ENCODE measurements around the gene DNMT1. TPM values are rescaled to one million over a fixed set of nuclear protein-coding genes. Genes with fewer than 3 reads are reported as not detected.
A peak's percentile ranks its signal among the peaks of the same experiment; 100 is the strongest.

DNMT1 gene
- total RNA-seq, 2 experiments from 2014 or later, result 408 to 412 TPM

DNA sequence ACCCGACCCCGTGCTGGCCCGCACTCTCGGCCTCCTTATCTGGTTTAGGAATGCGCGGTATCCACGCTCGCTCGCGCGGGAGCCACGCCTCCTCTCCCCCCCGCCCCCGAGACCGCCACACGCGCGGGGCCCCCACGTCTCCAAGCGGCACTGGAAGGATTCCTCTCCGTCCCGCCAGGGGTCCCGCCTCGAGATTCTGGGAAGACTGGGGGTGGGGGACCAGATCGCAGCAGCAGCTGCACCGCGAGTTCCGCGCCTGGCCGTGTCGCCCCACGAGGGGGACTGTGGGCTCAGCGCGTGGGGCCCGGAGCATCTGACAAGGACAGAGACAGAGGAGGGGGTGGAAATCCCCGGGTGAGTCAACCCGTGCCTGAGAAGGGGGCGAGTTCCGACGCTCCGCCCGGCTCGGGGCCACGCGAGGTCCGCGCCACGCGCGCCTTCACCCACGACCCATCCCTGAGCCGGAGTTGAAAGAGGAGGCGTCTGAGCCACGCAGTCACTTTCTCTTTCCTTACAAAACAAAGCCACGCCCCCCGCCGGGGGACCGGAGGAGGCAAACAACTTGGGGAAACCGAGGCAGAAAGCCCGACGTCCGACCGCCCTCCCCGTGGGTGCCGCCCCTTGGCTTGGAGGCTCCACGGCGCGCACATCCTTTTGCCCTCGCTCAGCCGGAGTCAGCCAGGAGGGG lies 35.6 kb upstream of the DNMT1 start:
- H3K27me3 Mint-ChIP-seq (ENCODE audit: low read depth), result no peaks in the 10 kb centered on the region
- peak overlapping the region; percentile 83 for H3K4me3 Mint-ChIP-seq
- no peaks in the 10 kb centered on the region for H3K9me3 Mint-ChIP-seq (ENCODE audit: insufficient read depth)
- H3K27ac Mint-ChIP-seq, result peak overlapping the region; percentile 78
- DNase-seq (peak; percentile 62), ATAC-seq (peak; percentile 32)
- H3K36me3 Mint-ChIP-seq (ENCODE audit: low read depth), result no peaks in the 10 kb centered on the region
- peaks cover 15% of the 10 kb centered on the region for H3K4me1 Mint-ChIP-seq (ENCODE audit: low read depth)
- ChIA-PET CTCF (interaction anchor here (0.6 to 6.7 kb wide), 2 partner anchors 20 to 158 kb away, joined by 3 to 62 read pairs; partner anchors contain the start of gene MRPL4), POLR2A (interaction anchor here (1.3 kb wide), 1 partner anchor 36 kb away, joined by 3 read pairs; the partner anchor contains the start of gene DNMT1)

DNA sequence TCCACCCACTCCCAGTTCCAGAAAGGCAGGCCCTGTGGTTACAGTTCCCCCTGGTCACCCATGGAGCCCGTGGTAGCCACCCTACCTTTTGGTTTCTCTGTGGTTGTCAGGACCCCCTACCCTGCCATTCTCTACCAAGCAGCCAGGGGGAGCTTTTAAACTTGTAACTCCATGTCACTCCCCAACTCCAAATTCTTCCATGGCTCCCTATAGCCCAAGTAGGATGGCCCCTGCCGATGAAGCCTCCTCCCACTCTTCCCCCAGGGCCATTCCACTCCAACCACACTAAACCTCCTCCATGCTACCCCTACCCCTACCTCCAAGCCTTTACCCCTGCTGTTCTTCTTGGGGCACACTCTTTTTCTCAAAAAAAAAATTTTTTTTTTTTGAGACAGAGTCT lies 34.2 kb upstream of the DNMT1 start:
- DNase-seq (peak; percentile 56), ATAC-seq (no peak)
- ChIA-PET CTCF (interaction anchor here (0.6 to 6.7 kb wide), 14 partner anchors 9 to 361 kb away, joined by 3 to 62 read pairs (median 4); partner anchors contain the start of genes DNMT1, ICAM1 and MRPL4), POLR2A (interaction anchor here (0.6 kb wide), 1 partner anchor 23 kb away, joined by 3 read pairs; no protein-coding TSS in a partner anchor)
- no peaks in the 10 kb centered on the region for H3K27me3 Mint-ChIP-seq (ENCODE audit: low read depth)
- peaks cover 10% of the 10 kb centered on the region for H3K4me1 Mint-ChIP-seq (ENCODE audit: low read depth)
- H3K4me3 Mint-ChIP-seq, result no peak overlapping the region
- H3K27ac Mint-ChIP-seq, result peak overlapping the region; percentile 43
- H3K9me3 Mint-ChIP-seq (ENCODE audit: insufficient read depth), result no peaks in the 10 kb centered on the region
- no peaks in the 10 kb centered on the region for H3K36me3 Mint-ChIP-seq (ENCODE audit: low read depth)

DNA sequence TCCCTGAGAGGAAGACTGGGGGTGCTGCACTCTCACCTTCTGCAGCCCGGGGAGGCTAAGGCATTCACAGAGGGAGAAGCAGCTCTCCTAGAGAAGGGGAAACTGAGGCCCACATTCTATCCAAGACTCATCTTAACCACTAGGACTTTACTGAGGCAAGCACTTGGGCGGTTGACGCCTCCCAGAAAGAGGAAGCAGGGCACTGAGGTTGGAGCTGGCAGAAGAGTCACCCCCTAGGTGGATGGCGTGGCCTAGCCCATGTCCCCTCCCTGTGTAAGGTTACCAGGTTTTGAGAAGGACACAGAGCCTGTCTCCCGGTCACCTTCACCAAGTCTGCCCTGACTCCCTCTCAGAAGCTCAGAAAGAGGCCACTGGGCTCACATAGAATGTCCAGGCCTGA lies 33.6 kb upstream of the DNMT1 start:
- DNase-seq, result no peak
- Mint-ChIP-seq H3K9me3 (ENCODE audit: insufficient read depth) (no peaks in the 10 kb centered on the region), H3K27ac (no peak overlapping the region), H3K4me3 (no peak overlapping the region), H3K4me1 (ENCODE audit: low read depth) (peaks cover 10% of the 10 kb centered on the region), H3K27me3 (ENCODE audit: low read depth) (no peaks in the 10 kb centered on the region), H3K36me3 (ENCODE audit: low read depth) (no peaks in the 10 kb centered on the region)
- POLR2A ChIA-PET, result interaction anchor here (0.6 kb wide), 1 partner anchor 23 kb away, joined by 3 read pairs; no protein-coding TSS in a partner anchor
- no peak for ATAC-seq
- CTCF ChIA-PET, result interaction anchor here (0.6 to 6.7 kb wide), 12 partner anchors 8 to 361 kb away, joined by 3 to 62 read pairs (median 5); partner anchors contain the start of genes DNMT1, ICAM1 and MRPL4

DNA sequence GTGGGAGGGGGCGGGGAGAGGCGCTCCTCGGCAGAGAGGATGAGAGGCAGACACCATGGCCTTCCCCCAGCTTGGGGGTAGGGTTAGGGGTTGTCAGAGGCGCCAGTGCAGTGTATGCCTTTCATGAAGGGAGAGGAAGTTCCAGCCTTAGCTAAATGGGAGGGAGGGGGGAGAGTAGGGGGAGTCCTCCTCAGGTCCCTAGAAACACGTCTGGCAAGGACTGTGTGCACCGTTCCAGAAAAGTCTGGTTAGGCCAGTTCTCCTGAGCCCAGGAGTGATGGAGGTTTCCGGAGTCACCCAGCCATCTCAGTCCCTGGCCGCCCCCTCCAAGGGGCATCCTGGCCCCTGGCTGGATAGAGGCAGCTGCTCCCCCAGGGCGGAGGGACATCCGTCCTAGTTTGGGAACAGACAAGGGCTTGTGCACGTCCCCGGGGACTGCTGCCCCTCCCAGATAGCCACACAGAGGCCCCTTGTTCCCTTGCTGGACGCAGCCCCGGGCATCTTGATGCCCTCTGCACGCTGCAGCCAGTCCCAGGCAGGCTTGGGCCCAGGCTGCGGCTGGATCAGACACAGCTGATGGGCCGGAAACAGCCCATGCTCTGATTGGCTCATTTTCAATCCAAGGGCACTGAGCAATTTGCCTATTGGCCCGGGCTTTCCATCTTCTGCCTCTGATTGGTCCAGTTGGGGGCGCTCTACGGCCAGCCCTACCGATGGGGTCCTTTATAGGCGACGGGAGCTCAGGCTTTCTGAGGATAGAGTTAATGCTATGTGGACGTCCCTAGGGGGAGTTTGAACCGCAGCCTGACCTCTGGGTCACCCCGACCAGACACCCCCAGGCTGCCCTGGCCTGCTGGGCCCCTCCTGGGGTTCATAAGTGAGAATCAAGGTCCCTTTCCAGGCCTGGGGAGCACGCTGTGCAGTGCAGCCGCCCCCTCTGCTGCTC lies 32.5 kb upstream of the DNMT1 start:
- DNase-seq, result no peak
- Mint-ChIP-seq H3K36me3 (ENCODE audit: low read depth) (no peaks in the 10 kb centered on the region), H3K4me3 (no peak overlapping the region), H3K4me1 (ENCODE audit: low read depth) (peaks cover 12% of the 10 kb centered on the region), H3K27me3 (ENCODE audit: low read depth) (no peaks in the 10 kb centered on the region), H3K9me3 (ENCODE audit: insufficient read depth) (no peaks in the 10 kb centered on the region), H3K27ac (no peak overlapping the region)
- CTCF ChIA-PET, result interaction anchor here (1.9 to 6.7 kb wide), 2 partner anchors 17 to 23 kb away, joined by 7 to 62 read pairs; partner anchors contain the start of gene MRPL4
- POLR2A ChIA-PET, result interaction anchor here (0.6 kb wide), 1 partner anchor 185 kb away, joined by 4 read pairs; no protein-coding TSS in a partner anchor
- ATAC-seq, result no peak

DNA sequence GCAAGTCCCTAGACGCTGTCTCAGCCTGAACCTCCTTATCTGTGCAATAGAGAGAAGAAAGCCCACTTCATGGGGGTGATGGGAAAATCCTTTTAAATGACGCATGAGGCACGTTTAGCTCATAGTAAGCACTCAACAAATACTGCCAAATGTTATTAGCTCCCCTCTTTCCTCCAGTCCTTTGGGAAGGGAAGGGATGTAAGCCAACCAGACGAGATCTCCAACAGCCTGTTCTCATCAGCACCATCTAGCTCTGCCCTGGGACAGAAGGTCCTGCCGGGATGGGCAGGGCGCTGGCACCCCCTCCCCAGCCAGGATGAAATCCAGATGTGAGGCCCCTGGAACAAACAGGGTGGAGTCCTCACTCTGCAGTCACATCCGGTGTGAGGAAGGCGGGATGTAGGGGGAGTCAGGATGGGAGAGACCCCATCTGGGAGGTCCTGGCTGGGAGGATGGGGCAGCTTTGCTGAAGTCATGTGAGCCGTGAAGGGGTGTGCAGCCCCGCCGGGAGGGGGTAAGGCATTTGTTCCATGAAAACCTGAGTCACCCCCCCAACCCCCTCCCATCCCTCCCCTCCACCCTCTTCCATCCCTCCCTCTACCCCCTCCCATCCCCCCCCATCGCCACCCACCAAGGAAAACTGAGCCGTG lies 31.7 kb upstream of the DNMT1 start:
- H3K27me3 Mint-ChIP-seq (ENCODE audit: low read depth), result no peaks in the 10 kb centered on the region
- no peaks in the 10 kb centered on the region for H3K9me3 Mint-ChIP-seq (ENCODE audit: insufficient read depth)
- DNase-seq (no peak), ATAC-seq (no peak)
- CTCF ChIA-PET, result interaction anchor here (6.7 kb wide), 1 partner anchor 24 kb away, joined by 62 read pairs; the partner anchor contains the start of gene MRPL4
- H3K4me1 Mint-ChIP-seq (ENCODE audit: low read depth), result peaks cover 14% of the 10 kb centered on the region
- no peak overlapping the region for H3K4me3 Mint-ChIP-seq
- H3K27ac Mint-ChIP-seq, result no peak overlapping the region
- POLR2A ChIA-PET, result interaction anchor here (0.6 kb wide), 1 partner anchor 186 kb away, joined by 4 read pairs; no protein-coding TSS in a partner anchor
- no peaks in the 10 kb centered on the region for H3K36me3 Mint-ChIP-seq (ENCODE audit: low read depth)

DNA sequence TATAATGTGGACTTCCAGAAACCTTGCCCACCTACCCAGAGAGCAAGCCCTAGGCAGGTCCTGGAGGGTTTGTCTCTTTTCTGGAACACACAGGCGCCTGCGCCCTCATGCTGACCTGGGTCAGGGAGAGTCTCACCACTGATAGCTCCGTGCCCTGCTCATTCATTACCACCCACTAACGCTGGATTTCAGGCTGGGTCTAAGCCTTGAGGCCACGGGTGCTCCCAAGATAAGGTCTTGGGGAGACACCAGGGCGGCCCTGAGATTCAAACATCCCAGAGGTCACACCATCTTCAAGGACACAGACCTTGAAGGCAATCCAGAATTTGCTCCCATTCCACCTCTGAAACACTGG lies 31.2 kb upstream of the DNMT1 start:
- DNase-seq, result no peak
- H3K4me3 Mint-ChIP-seq, result no peak overlapping the region
- POLR2A ChIA-PET, result interaction anchor here (0.6 kb wide), 2 partner anchors 10 to 15 kb away, joined by 3 read pairs; no protein-coding TSS in a partner anchor
- no peaks in the 10 kb centered on the region for H3K9me3 Mint-ChIP-seq (ENCODE audit: insufficient read depth)
- H3K36me3 Mint-ChIP-seq (ENCODE audit: low read depth), result no peaks in the 10 kb centered on the region
- no peak overlapping the region for H3K27ac Mint-ChIP-seq
- ATAC-seq, result no peak
- H3K4me1 Mint-ChIP-seq (ENCODE audit: low read depth), result peaks cover 13% of the 10 kb centered on the region
- no peaks in the 10 kb centered on the region for H3K27me3 Mint-ChIP-seq (ENCODE audit: low read depth)
- CTCF ChIA-PET, result interaction anchor here (6.7 kb wide), 1 partner anchor 24 kb away, joined by 62 read pairs; the partner anchor contains the start of gene MRPL4

DNA sequence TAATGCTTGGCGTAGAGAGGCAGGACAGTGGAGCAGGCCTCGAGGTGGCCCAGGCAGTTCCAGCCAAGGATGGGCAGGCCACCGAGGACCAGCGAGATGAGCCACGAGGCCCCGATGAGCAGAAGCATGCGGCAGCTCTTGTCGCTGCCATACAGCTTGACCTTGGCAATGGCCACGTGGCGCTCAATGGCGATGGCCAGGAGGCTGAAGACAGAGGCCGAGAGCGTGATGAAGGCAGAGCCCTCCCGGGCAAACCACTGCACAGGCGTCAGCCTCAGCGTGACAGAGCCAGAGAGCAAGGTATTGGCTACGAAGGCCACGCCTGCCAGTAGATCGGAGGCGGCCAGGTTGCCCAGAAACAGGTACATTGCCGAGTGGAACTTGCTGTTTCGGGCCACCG lies 29.6 kb upstream of the DNMT1 start:
- H3K27me3 Mint-ChIP-seq (ENCODE audit: low read depth), result no peaks in the 10 kb centered on the region
- ChIA-PET POLR2A (no interaction called here), CTCF (interaction anchor here (6.7 kb wide), 1 partner anchor 26 kb away, joined by 62 read pairs; the partner anchor contains the start of gene MRPL4)

DNA sequence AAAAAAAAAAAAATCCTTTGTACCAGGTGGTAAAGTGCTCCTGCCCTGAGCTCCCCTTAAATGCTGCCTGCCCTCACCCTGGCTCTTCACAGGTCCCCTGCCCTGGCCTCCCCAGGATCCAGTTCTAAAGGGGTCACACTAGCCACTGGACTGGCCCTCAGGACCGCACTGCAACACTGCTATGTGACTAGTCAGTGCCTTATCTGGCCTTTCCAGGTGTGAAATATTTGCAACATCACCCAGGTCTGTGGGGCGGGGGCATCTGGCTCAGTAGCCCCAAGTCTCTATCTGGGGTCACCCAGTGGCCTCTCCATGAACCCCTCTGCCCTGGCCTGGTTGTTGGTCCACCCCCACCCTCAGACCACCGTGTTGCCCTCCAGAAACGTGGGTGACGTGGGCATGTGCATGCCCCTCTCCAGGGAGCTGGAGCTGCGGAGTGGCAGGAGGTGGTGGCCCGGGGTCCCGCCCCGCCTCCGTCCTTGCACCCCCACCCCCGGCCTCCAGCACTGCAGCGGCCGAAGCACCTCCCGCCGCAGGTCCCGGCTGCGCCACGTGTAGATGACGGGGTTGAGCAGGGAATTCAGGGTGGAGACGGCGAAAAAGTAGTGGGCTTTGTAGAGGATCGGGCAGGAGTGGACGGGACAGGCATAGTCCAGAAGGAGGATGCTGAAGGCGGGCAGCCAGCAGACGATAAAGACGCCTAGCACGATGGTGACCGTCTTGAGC lies 28.9 kb upstream of the DNMT1 start:
- Mint-ChIP-seq H3K4me1 (ENCODE audit: low read depth) (peaks cover 4% of the 10 kb centered on the region), H3K27ac (no peak overlapping the region), H3K36me3 (ENCODE audit: low read depth) (no peaks in the 10 kb centered on the region), H3K4me3 (no peak overlapping the region), H3K27me3 (ENCODE audit: low read depth) (no peaks in the 10 kb centered on the region), H3K9me3 (ENCODE audit: insufficient read depth) (no peaks in the 10 kb centered on the region)
- no peak for ATAC-seq
- ChIA-PET CTCF (no interaction called here), POLR2A (interaction anchor here (0.6 to 1.4 kb wide), 2 partner anchors 13 to 19 kb away, joined by 3 to 4 read pairs; no protein-coding TSS in a partner anchor)
- no peak for DNase-seq

More for the DNA sequence above, 29.6 kb upstream of the DNMT1 start:
- Mint-ChIP-seq H3K27ac (no peak overlapping the region), H3K9me3 (ENCODE audit: insufficient read depth) (no peaks in the 10 kb centered on the region), H3K4me3 (no peak overlapping the region), H3K4me1 (ENCODE audit: low read depth) (peaks cover 7% of the 10 kb centered on the region), H3K36me3 (ENCODE audit: low read depth) (no peaks in the 10 kb centered on the region)
- ATAC-seq (no peak), DNase-seq (no peak)

DNA sequence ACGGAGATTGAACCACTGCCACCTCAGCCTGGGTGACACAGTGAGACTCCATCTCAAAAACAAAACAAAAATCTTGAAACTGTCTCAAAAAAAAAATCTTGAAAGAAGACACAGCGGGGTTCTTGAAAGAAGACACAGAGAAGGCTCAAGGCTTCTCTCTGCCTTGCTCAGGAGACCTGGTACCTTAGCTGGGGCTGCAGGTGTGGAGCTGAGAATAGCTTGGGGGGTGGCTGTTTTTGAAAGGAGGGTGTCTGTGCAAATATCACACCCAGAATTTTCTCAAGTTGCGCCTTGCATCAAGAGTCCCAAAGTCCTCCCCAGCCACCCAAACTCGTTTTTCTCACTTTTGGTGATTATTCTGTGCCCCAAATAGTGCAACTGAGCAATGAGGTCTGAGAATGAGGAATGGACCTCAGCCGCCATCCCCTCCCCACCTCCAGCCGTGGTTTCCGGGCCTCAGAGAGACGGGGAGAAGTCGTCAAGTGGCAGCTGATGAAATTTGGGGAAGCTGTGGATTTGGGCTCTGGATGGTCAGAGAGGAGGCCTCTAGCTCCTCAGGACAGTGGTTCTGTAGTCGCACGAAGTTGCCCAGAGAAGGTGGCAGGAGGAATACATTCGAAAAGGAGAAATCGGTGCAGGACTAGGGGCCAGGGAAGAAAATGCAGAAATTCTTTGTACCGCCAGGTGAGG lies 27.6 kb upstream of the DNMT1 start:
- ATAC-seq (no peak), DNase-seq (no peak)
- Mint-ChIP-seq H3K27ac (no peak overlapping the region), H3K4me3 (no peak overlapping the region), H3K9me3 (ENCODE audit: insufficient read depth) (no peaks in the 10 kb centered on the region), H3K4me1 (ENCODE audit: low read depth) (peaks cover 4% of the 10 kb centered on the region), H3K36me3 (ENCODE audit: low read depth) (no peaks in the 10 kb centered on the region), H3K27me3 (ENCODE audit: low read depth) (no peaks in the 10 kb centered on the region)
- POLR2A ChIA-PET, result interaction anchor here (1.4 kb wide), 1 partner anchor 14 kb away, joined by 4 read pairs; no protein-coding TSS in a partner anchor
- CTCF ChIA-PET, result interaction anchor here (0.9 to 1.6 kb wide), 3 partner anchors 23 to 36 kb away, joined by 3 to 8 read pairs (median 3); no protein-coding TSS in a partner anchor

DNA sequence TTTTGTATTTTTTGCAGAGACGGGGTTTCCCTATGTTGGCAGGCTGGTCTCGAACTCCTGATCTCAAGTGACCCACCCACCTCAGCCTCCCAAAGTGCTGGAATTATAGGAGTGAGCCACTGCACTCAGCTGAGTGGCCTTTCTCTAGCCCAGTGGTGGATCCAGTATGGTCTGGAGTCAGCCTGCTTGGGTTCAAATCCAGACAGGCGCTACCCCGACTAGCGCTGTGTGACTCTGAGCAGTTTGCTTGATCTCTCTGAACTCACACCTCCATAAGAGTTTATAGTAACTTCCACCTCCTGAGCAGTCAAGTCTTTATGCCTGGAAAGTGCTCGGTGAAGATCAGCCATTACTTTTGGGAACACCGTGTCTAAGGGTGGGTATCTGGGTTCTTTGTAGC lies 25.9 kb upstream of the DNMT1 start:
- no peaks in the 10 kb centered on the region for H3K36me3 Mint-ChIP-seq (ENCODE audit: low read depth)
- no peak overlapping the region for H3K4me3 Mint-ChIP-seq
- DNase-seq (no peak), ATAC-seq (no peak)
- CTCF ChIA-PET, result interaction anchor here (0.9 to 1.9 kb wide), 5 partner anchors 8 to 30 kb away, joined by 3 to 9 read pairs (median 5); no protein-coding TSS in a partner anchor
- POLR2A ChIA-PET, result interaction anchor here (1.1 to 1.6 kb wide), 3 partner anchors 12 to 26 kb away, joined by 3 to 6 read pairs (median 4); partner anchors contain the start of gene DNMT1
- no peak overlapping the region for H3K27ac Mint-ChIP-seq
- H3K27me3 Mint-ChIP-seq (ENCODE audit: low read depth), result no peaks in the 10 kb centered on the region
- no peaks in the 10 kb centered on the region for H3K9me3 Mint-ChIP-seq (ENCODE audit: insufficient read depth)
- peaks cover 4% of the 10 kb centered on the region for H3K4me1 Mint-ChIP-seq (ENCODE audit: low read depth)
